Measurements from ENCODE around the gene FAHD2A. TPM values are rescaled to one million over a fixed set of nuclear protein-coding genes. Genes with fewer than 3 reads are reported as not detected.

The FAHD2A gene
- total RNA-seq, 2 experiments from 2014 or later: 40.8 to 44.0 TPM

DNA sequence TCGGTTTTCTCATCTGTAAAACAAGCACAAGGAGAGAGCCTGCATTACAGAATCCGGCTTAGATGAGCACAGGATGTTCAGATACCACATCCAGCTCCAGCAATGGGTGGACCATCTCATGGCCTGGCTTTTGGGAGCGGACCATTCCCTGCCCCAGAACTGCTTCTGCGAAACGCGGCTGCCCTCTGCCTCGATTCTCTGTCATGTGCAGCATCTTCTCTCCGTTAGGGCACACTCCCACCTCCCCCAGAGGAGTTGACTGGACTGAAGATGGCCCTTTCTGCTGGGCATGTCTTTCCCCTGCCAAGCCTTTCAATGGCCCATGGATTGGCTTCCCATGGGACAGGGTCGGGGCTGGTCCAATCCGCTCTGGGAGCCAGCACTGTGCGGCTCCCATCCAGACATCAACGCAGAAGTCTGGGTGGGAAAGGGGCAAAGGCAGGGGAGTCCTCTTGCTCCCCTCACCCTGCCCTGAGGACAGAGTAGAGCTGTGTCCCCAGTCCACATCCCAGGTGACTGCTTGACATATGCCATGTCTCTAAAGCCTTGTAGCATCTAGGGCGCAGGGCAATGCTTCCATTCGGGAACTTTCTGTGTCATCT is 14.3 kb upstream of the FAHD2A start:
- no peaks in the 10 kb centered on the region for H3K4me1 Mint-ChIP-seq (ENCODE audit: low read depth)
- peaks cover 4% of the 10 kb centered on the region for H3K27me3 Mint-ChIP-seq
- H3K4me3 Mint-ChIP-seq: no peak overlapping the region
- no peak for ATAC-seq
- no peak for DNase-seq
- ChIA-PET POLR2A (interaction anchor here (0.6 kb wide), 1 partner anchor 400 kb away, joined by 3 read pairs; no protein-coding TSS in a partner anchor), CTCF (interaction anchor here (0.6 to 2.6 kb wide), 9 partner anchors 8 to 48 kb away, joined by 3 to 25 read pairs (median 4); partner anchors contain the start of gene FAHD2A)
- TF ChIP-seq, protein P1, sequence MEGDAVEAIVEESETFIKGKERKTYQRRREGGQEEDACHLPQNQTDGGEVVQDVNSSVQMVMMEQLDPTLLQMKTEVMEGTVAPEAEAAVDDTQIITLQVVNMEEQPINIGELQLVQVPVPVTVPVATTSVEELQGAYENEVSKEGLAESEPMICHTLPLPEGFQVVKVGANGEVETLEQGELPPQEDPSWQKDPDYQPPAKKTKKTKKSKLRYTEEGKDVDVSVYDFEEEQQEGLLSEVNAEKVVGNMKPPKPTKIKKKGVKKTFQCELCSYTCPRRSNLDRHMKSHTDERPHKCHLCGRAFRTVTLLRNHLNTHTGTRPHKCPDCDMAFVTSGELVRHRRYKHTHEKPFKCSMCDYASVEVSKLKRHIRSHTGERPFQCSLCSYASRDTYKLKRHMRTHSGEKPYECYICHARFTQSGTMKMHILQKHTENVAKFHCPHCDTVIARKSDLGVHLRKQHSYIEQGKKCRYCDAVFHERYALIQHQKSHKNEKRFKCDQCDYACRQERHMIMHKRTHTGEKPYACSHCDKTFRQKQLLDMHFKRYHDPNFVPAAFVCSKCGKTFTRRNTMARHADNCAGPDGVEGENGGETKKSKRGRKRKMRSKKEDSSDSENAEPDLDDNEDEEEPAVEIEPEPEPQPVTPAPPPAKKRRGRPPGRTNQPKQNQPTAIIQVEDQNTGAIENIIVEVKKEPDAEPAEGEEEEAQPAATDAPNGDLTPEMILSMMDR (IDR thresholded peaks at IDR 0.05): no peak
- H3K36me3 Mint-ChIP-seq (ENCODE audit: low read depth): no peaks in the 10 kb centered on the region
- no peaks in the 10 kb centered on the region for H3K9me3 Mint-ChIP-seq
- H3K27ac Mint-ChIP-seq: no peak overlapping the region
- intact Hi-C loops (cut with micrococcal nuclease): no loop called here

GRCh38 chr2:95388856-95389244 is 13.7 kb upstream of the FAHD2A start:
- no peaks in the 10 kb centered on the region for H3K4me1 Mint-ChIP-seq (ENCODE audit: low read depth)
- ChIA-PET CTCF (interaction anchor here (0.6 to 2.6 kb wide), 19 partner anchors 9 to 422 kb away, joined by 3 to 25 read pairs (median 4); partner anchors contain the start of gene FAHD2A), POLR2A (no interaction called here)
- peak; percentile 29 for ATAC-seq
- no peak overlapping the region for H3K4me3 Mint-ChIP-seq
- H3K27me3 Mint-ChIP-seq: peaks cover 4% of the 10 kb centered on the region
- intact Hi-C loops (cut with micrococcal nuclease): no loop called here
- H3K27ac Mint-ChIP-seq: no peak overlapping the region
- TF ChIP-seq, protein P1 (IDR thresholded peaks at IDR 0.05): no peak
- DNase-seq: no peak
- no peaks in the 10 kb centered on the region for H3K36me3 Mint-ChIP-seq (ENCODE audit: low read depth)
- H3K9me3 Mint-ChIP-seq: no peaks in the 10 kb centered on the region

DNA sequence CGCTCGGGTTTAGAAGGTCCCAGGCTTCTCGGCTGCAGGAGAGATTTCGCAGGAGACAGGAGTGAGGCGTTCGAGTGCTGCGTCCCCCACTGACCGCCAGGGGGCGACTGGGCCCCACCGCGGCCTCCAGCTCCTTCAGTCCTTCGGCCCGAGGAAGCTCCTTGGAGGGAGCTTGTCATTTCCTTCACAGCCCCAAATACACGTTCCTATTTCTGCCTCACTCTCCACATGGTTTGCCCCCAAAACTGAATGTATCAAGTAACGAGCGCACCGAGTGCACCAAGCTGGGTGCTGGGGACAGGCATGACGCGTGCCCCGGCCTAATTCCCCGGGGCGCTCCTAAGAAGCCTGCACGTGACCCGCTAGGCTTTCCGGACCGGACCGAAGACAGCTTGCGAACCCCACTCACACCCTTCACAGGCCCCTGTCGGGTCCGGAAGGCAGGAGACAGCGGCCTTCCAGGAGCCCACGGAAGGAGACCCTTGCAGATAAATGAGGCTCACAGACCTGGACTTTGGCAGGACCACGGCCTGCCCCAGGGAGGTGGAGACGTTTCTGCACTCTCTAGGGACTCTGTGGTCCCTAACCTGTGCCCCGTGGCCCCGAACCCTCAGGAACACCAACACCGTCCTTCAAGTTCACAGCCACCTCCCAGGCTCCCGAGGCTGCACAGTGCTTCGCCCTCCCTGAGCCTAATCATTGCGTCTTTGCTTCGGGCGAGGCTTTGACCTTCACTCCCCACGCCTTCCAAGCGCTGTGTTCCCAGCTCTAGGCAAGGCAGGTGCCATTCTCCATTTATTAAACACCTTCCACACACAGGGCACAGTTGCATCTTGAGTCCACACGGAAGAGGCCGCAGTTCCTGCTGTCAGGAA is 13.0 kb upstream of the FAHD2A start:
- no peaks in the 10 kb centered on the region for H3K4me1 Mint-ChIP-seq (ENCODE audit: low read depth)
- intact Hi-C loops (cut with micrococcal nuclease): no loop called here
- peak; percentile 67 for DNase-seq
- H3K36me3 Mint-ChIP-seq (ENCODE audit: low read depth): no peaks in the 10 kb centered on the region
- H3K4me3 Mint-ChIP-seq: no peak overlapping the region
- TF ChIP-seq, protein P1 (IDR thresholded peaks at IDR 0.05): peak; percentile 91
- H3K27ac Mint-ChIP-seq: no peak overlapping the region
- no peaks in the 10 kb centered on the region for H3K9me3 Mint-ChIP-seq
- CTCF ChIA-PET: interaction anchor here (0.6 to 2.6 kb wide), 22 partner anchors 8 to 422 kb away, joined by 3 to 25 read pairs (median 4); partner anchors contain the start of gene FAHD2A
- peak; percentile 91 for ATAC-seq
- peaks cover 4% of the 10 kb centered on the region for H3K27me3 Mint-ChIP-seq
- POLR2A ChIA-PET: no interaction called here

GRCh38 chr2:95390272-95390880 is 12.1 kb upstream of the FAHD2A start:
- ChIA-PET POLR2A (no interaction called here), CTCF (interaction anchor here (1.1 to 2.6 kb wide), 2 partner anchors 12 to 13 kb away, joined by 4 to 25 read pairs; partner anchors contain the start of gene FAHD2A)
- H3K27me3 Mint-ChIP-seq: peaks cover 4% of the 10 kb centered on the region
- TF ChIP-seq, protein P1 (IDR thresholded peaks at IDR 0.05): no peak
- H3K9me3 Mint-ChIP-seq: no peaks in the 10 kb centered on the region
- intact Hi-C loops (cut with micrococcal nuclease): no loop called here
- DNase-seq (no peak), ATAC-seq (no peak)
- H3K4me3 Mint-ChIP-seq: no peak overlapping the region
- no peaks in the 10 kb centered on the region for H3K4me1 Mint-ChIP-seq (ENCODE audit: low read depth)
- H3K36me3 Mint-ChIP-seq (ENCODE audit: low read depth): no peaks in the 10 kb centered on the region
- no peak overlapping the region for H3K27ac Mint-ChIP-seq

Data from activated CD8-positive, alpha-beta T cell treated with anti-CD3 and anti-CD28 coated beads for 36 hours (primary cell).